ENCODE data around the gene HHAT. TPM values are rescaled to one million over a fixed set of nuclear protein-coding genes. Genes with fewer than 3 reads are reported as not detected.

The HHAT gene
- total and polyA plus RNA-seq, 2 of the 13 experiments (the other 11 are each of a cell fraction or from before 2014, with no cell fraction given) = 2.6 to 4.9 TPM

GRCh38 chr1:210702506-210702905, 373.8 kb downstream of the HHAT start (continued):
- no peak for TF ChIP-seq ZBTB37 (CRISPR knock-in tag; IDR thresholded peaks at IDR 0.05)
- TF ChIP-seq GATAD2A (CRISPR knock-in tag; IDR thresholded peaks at IDR 0.05) = no peak
- TF ChIP-seq ZFY (CRISPR knock-in tag; IDR thresholded peaks at IDR 0.05) = no peak
- TF ChIP-seq DBP (CRISPR knock-in tag; IDR thresholded peaks at IDR 0.05; ENCODE audit: not compliant biosample characterization) = no peak
- no peak for TF ChIP-seq RAD51 (IDR thresholded peaks at IDR 0.05; ENCODE audit: borderline replicate concordance)

- DNase-seq (ENCODE audit: low spot score) (no peak), FAIRE-seq (no peak), ATAC-seq (no peak)
- Histone ChIP-seq H3K9ac (ENCODE audit: insufficient read depth, low read depth, low read length) (no peak overlapping the region), H3K4me3 (replicated peaks in 1 of 3; ENCODE audit: insufficient read depth in 1 of 3, low read depth in 2 of 3, low read length in 3 of 3) (no peak overlapping the region), H3K27ac (ENCODE audit: extremely low read length, insufficient read depth, low read length) (no peak overlapping the region), H3K4me2 (ENCODE audit: low read depth, low read length) (no peak overlapping the region), H3K4me1 (ENCODE audit: insufficient read depth, low read length) (no peaks in the 10 kb centered on the region), H4K20me1 (ENCODE audit: insufficient read depth, low read length) (no peaks in the 10 kb centered on the region), H3K79me2 (ENCODE audit: insufficient read depth, low read length) (no peaks in the 10 kb centered on the region), H3K9me3 (ENCODE audit: low read length) (no peaks in the 10 kb centered on the region), H2AFZ (ENCODE audit: low read length) (no peak overlapping the region), H3K27me3 (ENCODE audit: control insufficient read depth in 1 of 2, insufficient read depth in 2 of 2, low read length in 2 of 2) (no peaks in the 10 kb centered on the region), H3K36me3 (replicated peaks in 1 of 2; ENCODE audit: control insufficient read depth in 1 of 2, insufficient read depth in 2 of 2, low read length in 2 of 2) (no peaks in the 10 kb centered on the region)
- TF ChIP-seq PAXIP1 (CRISPR knock-in tag; conservative IDR thresholded peaks at IDR 0.05) (no peak), RAD21 (CRISPR knock-in tag; IDR thresholded peaks at IDR 0.05) (no peak), ZNF598 (CRISPR knock-in tag; IDR thresholded peaks at IDR 0.05; ENCODE audit: borderline replicate concordance) (no peak), ARID3A (IDR thresholded peaks at IDR 0.05; ENCODE audit: low read depth, low read length) (no peak), ZNF546 (CRISPR knock-in tag; conservative IDR thresholded peaks at IDR 0.05) (no peak), YY1 (IDR thresholded peaks at IDR 0.05; ENCODE audit: insufficient read depth, insufficient replicate concordance, low read depth, low read length) (no peak), NFKB2 (CRISPR knock-in tag; IDR thresholded peaks at IDR 0.05; ENCODE audit: borderline replicate concordance) (no peak)
- in situ Hi-C loops (cut with HindIII; ENCODE audit: extremely low pct_ligation_motif_present, low pct_unique_long_range_greater_than_20kb) = loop anchor here (10.0 kb wide), 1 partner anchor 431 kb away; the partner anchor contains the start of gene KCNH1
- BruUV-seq (replicated peaks) = no TSS peak
- intact Hi-C loops (cut with micrococcal nuclease; ENCODE audit: unreplicated experiment) = no loop called here
- WGBS (ENCODE audit: low lambda C conversion rate) = 21% methylated on average over 2 of the region's 2 CpGs
- ChIA-PET CTCF (ENCODE audit: low intra/inter-chr PET ratio, low total read pairs) (no interaction called here), POLR2A (no interaction called here)
These were observed 374.9 kb downstream of the HHAT start for GRCh38 chr1:210703593-210703992.
